KMS-11 (cell line): ENCODE results near the gene AGO3.

Source experiments
- H2AFZ ChIP-seq: fragments of 200-600 bp; sonication (generic); 2 replicates; pipeline ENCODE4 v1.6.1; 2016; ENCODE audit warnings: antibody characterized with exemption, mixed run types, low read depth
- H3K27ac ChIP-seq: fragments of 200-600 bp; sonication (generic); 2 replicates; pipeline ENCODE4 v1.6.1; 2016; ENCODE audit warnings: mild to moderate bottlenecking, mixed run types
- H3K27me3 ChIP-seq: fragments of 200-600 bp; sonication (generic); 2 replicates; pipeline ENCODE4 v1.6.1; 2017; ENCODE audit warnings: mild to moderate bottlenecking, low read depth, mixed run types, moderate library complexity; ENCODE audit not compliant: insufficient read depth
- H3K36me3 ChIP-seq: fragments of 200-600 bp; sonication (generic); 2 replicates; pipeline ENCODE4 v1.6.1; 2017; ENCODE audit warnings: mild to moderate bottlenecking, mixed run types; ENCODE audit not compliant: insufficient read depth
- H3K4me1 ChIP-seq: fragments of 200-600 bp; sonication (generic); 2 replicates; pipeline ENCODE4 v1.6.1; 2016; ENCODE audit warnings: mild to moderate bottlenecking, low read depth, mixed run types; ENCODE audit not compliant: poor library complexity, severe bottlenecking
- H3K4me2 ChIP-seq: fragments of 200-600 bp; sonication (generic); 2 replicates; pipeline ENCODE4 v1.7.0; 2016; ENCODE audit warnings: mild to moderate bottlenecking, mixed run types
- H3K4me3 ChIP-seq: fragments of 200-600 bp; sonication (generic); IDR thresholded peaks from 2 replicates; pipeline ENCODE4 v1.6.1; 2017; ENCODE audit warnings: low read depth, low read length, mixed read lengths; ENCODE audit not compliant: insufficient read depth
- H3K79me2 ChIP-seq: fragments of 200-600 bp; sonication (generic); 2 replicates; pipeline ENCODE4 v1.6.1; 2016; ENCODE audit warnings: low read depth, mixed run types; ENCODE audit not compliant: insufficient read depth
- H3K9ac ChIP-seq: fragments of 200-600 bp; sonication (generic); 2 replicates; pipeline ENCODE4 v1.6.1; 2016; ENCODE audit warnings: mild to moderate bottlenecking, mixed run types
- H4K20me1 ChIP-seq: fragments of 200-600 bp; sonication (generic); 2 replicates; pipeline ENCODE4 v1.6.1; 2016; ENCODE audit warnings: mild to moderate bottlenecking, mixed run types; ENCODE audit not compliant: insufficient read depth
- TF ChIP-seq, protein P1 (sequence below): fragments of 200-600 bp; sonication (generic); conservative IDR thresholded peaks from 2 replicates; pipeline ENCODE4 v1.6.1; 2017; ENCODE audit warnings: low read depth, mild to moderate bottlenecking, antibody characterized with exemption, low read length, moderate library complexity, mixed read lengths

The AGO3 gene

GRCh38 chr1:35930593-35931445, at the start of gene AGO3:
Gene AGO3, plus strand, starts transcription at chr1:35931105. Its CDS starts 322 bp downstream, at chr1:35931427.
- Histone ChIP-seq H3K79me2 (peaks cover 13% of the 10 kb centered on the region), H3K27me3 (peaks cover 14% of the 10 kb centered on the region; the same call in 1 of the 2 replicates), H4K20me1 (no peaks in the 10 kb centered on the region), H3K4me3 (peak within 1 kb of the TSS; percentile 83), H2AFZ (peak within 1 kb of the TSS; percentile 91), H3K36me3 (no peaks in the 10 kb centered on the region), H3K27ac (peak within 1 kb of the TSS; percentile 40; the same call in 1 of the 2 replicates), H3K4me1 (peaks cover 29% of the 10 kb centered on the region), H3K4me2 (peak within 1 kb of the TSS; percentile 85), H3K9ac (peak within 1 kb of the TSS; percentile 72)
- TF ChIP-seq, protein P1, sequence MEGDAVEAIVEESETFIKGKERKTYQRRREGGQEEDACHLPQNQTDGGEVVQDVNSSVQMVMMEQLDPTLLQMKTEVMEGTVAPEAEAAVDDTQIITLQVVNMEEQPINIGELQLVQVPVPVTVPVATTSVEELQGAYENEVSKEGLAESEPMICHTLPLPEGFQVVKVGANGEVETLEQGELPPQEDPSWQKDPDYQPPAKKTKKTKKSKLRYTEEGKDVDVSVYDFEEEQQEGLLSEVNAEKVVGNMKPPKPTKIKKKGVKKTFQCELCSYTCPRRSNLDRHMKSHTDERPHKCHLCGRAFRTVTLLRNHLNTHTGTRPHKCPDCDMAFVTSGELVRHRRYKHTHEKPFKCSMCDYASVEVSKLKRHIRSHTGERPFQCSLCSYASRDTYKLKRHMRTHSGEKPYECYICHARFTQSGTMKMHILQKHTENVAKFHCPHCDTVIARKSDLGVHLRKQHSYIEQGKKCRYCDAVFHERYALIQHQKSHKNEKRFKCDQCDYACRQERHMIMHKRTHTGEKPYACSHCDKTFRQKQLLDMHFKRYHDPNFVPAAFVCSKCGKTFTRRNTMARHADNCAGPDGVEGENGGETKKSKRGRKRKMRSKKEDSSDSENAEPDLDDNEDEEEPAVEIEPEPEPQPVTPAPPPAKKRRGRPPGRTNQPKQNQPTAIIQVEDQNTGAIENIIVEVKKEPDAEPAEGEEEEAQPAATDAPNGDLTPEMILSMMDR, result no peak

GRCh38 chr1:35881850-35882273, 49.0 kb upstream of the AGO3 start:
- Histone ChIP-seq H3K27me3 (no peaks in the 10 kb centered on the region), H3K79me2 (no peaks in the 10 kb centered on the region; the same call in 1 of the 2 replicates), H2AFZ (no peak overlapping the region), H3K4me1 (peaks cover 21% of the 10 kb centered on the region), H3K9ac (no peak overlapping the region), H3K4me3 (no peak overlapping the region), H3K27ac (no peak overlapping the region), H3K36me3 (no peaks in the 10 kb centered on the region), H4K20me1 (no peaks in the 10 kb centered on the region), H3K4me2 (no peak overlapping the region)
- TF ChIP-seq, protein P1, result no peak

DNA sequence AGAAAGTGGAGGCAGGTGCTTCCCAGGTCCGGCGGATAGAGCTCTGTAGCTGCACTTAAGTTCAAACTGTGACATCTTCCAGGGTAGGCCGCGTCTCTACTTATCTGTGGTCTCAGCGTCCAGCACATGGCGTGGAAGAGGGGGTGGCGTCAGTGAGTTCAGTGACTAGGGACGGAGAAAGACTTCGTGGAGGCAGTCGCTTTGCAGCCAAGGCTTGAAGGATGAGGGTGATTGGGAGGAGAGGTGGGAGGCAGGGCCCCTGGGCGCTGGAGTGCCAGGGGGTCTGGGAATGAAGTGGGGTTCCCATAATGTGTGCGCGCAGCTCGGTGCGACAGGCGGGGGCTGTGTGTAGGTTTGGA, 48.3 kb upstream of the AGO3 start:
- H2AFZ ChIP-seq, result peak overlapping the region; percentile 8; the same call in 1 of the 2 replicates
- H3K36me3 ChIP-seq, result no peaks in the 10 kb centered on the region
- H3K79me2 ChIP-seq, result no peaks in the 10 kb centered on the region; the same call in 1 of the 2 replicates
- no peaks in the 10 kb centered on the region for H4K20me1 ChIP-seq
- H3K9ac ChIP-seq, result no peak overlapping the region
- TF ChIP-seq, protein P1, result no peak
- H3K27me3 ChIP-seq, result no peaks in the 10 kb centered on the region
- H3K27ac ChIP-seq, result no peak overlapping the region
- peaks cover 26% of the 10 kb centered on the region for H3K4me1 ChIP-seq
- H3K4me2 ChIP-seq, result peak overlapping the region; percentile 77; the same call in 1 of the 2 replicates
- H3K4me3 ChIP-seq, result no peak overlapping the region

GRCh38 chr1:35882945-35883634, 47.8 kb upstream of the AGO3 start, which contains the start of gene AGO1:
Gene AGO1, plus strand, starts transcription at chr1:35883209. Its CDS starts 213 bp downstream, at chr1:35883422.
- peak within 1 kb of the TSS; percentile 83 for H2AFZ ChIP-seq
- H3K27ac ChIP-seq, result no peak within 1 kb of the TSS
- no peaks in the 10 kb centered on the region; the same call in 1 of the 2 replicates for H3K79me2 ChIP-seq
- peaks cover 26% of the 10 kb centered on the region for H3K4me1 ChIP-seq
- H4K20me1 ChIP-seq, result no peaks in the 10 kb centered on the region
- H3K36me3 ChIP-seq, result no peaks in the 10 kb centered on the region
- H3K27me3 ChIP-seq, result no peaks in the 10 kb centered on the region
- peak within 1 kb of the TSS; percentile 81 for H3K4me3 ChIP-seq
- H3K4me2 ChIP-seq, result peak within 1 kb of the TSS; percentile 77
- TF ChIP-seq, protein P1, result peak; percentile 60
- peak within 1 kb of the TSS; percentile 46; the same call in 1 of the 2 replicates for H3K9ac ChIP-seq
